Measurements from ENCODE around the gene CCDC184.
A peak's percentile ranks its signal among the peaks of the same experiment; 100 is the strongest.
"Not testable (repeated sequence)": the region's sequence is repeated elsewhere in the genome, so short reads cannot be mapped to it uniquely, and the experiment has no call there.

CCDC184 gene

DNA sequence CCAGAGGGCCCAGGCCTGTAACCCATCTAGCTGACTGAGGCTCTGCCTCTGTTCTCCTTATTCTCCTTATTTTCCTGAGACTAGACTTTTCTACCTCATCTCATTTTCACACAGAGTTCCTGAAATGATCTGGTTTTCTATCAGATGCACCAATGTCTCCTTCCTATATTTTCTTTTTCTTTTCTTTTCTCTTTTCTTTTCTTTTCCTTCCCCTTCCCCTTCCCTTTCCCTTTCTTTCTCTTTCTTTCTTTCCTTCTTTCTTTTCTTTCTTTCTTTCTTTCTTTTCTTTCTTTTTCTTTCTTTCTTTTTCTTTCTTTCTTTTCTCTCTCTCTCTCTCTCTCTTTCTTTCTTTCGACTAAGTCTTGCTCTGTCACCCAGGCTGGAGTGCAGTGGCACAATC, 3.0 kb upstream of the CCDC184 start:
- DNase-seq: no peak

DNA sequence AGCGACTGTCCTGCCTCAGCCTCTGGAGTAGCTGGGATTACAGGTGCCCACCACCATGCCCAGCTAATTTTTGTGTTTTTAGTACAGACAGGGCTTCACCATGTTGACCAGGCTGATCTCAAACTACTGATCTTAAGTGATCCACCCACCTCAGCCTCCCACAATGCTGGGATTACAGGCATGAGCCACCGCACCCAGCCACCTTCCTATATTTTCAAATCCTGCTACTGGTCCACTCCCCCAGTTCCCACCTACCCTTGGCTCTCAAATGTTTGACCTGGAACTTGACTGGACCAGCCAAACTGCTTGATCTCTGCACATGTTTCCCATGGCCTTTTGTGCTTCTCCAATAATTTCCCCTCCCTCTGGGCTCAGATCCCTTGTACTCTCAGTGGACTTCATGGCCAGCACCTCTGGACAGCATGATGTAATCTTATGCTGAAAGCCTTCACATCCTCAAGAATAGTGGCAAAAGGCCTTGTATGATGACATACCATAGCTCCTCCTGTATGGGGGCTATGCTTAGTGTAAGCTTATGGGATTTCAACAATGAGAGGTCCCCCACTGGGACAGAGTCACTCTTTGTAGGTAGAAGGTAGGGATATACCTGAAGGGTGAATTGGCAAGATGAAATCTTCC, 2.5 kb upstream of the CCDC184 start:
- DNase-seq: no peak

DNA sequence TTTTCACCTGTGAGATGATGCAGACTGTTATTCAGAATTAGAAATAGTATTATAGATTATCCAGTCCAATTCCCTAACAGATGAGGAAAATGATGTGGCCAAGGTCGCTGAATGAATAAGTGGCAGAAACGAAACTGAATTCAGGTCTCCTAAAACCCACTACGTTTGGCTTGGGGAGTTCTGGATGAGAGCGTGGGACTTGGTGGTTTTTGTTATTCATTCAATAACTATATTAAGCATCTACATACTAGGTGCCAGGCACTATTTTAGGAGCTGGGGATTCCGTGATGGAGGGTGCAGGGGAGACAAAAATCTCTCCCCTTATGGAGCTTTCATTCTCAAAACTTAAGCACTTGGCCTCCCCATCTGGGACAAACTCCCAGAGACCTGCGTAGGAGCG, 813 bp upstream of the CCDC184 start:
- DNase-seq: no peak

DNA sequence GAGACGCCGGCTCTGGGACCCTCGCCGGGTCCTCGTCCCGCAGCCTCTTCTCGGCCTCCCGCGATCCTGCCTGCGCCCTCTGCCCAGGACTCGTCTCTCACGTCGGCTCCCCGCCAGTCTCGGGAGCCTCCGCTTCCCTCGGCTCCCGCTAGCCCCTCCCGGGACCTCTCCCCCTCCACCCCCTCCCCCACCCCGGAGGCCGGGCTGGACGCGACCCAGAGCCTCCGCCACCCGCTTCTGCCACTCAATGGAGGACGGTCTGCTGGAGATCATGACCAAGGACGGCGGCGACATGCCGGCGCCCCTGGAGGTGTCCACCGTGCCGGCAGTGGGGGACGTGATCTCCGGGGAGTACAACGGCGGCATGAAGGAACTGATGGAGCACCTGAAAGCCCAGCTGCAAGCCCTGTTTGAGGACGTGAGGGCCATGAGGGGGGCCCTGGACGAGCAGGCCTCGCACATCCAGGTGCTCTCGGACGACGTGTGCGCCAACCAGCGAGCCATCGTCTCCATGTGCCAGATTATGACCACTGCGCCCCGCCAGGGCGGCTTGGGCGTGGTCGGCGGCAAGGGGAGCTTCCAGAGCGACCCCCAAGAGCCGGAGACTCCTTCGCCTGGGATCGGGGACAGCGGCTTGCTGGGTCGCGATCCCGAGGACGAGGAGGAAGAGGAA, 568 bp downstream of the CCDC184 start:
- DNase-seq: no peak

DNA sequence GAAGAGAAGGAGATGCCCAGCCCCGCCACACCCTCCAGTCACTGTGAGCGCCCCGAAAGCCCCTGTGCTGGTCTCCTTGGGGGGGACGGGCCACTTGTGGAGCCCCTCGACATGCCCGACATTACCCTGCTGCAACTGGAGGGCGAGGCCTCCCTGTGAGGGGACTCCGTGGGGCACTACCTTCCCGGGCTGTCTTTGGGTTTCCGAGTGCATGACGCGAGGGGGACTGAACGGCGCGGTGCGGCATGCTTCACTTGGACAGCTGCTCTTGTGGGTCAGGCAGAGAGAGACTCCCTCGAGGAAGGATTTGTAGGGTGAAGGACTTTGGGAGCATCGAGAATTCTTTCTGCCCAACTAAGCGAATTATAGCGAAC, 1.1 kb downstream of the CCDC184 start:
- no peak for DNase-seq

DNA sequence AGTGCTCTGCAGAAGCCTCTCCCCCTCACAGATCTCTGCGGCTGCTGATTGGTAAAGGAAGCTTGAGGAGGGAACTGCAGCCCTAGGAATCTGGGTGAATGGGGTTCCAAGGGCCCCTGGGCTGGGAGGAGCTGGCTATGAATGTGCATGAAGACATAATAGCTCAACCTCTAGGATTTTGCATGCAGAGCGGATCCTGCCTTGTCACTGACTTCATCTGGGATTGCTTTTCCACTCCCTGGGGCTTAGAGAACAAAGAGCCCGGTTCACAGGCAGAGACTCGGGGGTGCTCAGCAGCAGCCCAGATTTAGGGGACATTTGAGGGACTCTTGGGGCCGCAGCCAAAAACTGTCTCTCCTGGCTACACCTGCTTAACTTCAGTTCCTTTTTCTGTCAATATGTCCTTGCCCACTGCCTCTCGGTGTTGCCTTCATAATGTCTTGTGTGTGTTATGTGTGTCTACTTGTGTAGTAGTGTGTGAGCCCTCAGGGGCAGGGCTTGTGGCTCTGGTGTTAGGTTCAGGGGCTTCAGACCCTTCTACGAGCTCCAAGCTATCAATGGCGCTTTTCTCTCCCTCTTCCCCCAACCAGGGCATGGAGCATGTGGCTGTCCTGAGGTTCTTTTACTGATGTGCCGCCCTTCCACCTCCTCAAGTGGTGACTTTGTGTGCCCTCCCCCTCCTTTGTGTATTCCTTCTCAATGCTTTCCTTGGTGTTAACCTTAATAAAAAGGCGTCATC, 1.9 kb downstream of the CCDC184 start:
- no peak for DNase-seq

DNA sequence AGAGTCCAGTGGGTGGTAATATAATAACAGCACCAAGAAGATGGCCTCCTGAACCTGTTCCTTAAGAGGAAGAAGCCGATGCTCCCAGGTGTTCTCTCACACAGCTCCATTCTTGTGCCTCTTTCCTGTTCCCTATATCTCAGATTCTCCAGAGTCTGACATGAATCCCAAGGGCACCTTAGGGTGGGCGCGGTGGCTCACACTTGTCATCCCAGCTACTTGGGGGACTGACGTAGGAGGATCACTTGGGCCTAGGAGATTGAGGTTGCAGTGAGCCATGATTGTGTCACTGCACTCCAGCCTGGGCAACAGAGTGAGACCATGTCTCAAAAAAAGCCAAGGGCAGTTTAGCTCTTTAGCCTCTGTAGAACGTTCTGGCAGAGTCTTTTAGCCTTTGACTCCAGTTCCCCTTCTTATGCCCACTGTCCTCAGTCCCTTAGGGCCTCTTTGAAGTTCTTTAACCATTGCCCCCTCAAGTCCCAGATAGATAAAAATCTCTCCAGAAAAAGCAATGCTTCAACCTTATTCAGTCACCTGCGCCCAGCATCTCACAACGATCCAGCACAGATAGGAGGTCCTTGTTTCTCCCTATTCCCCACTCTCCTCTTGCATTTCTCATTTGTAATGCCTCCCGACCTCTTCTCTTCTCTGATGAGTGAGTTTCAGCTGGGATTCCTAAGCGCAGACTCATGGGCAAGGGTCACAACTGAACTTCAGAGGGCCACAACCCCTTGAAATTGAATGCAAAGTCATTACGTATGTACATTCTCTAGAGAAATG, 4.7 kb downstream of the CCDC184 start:
- DNase-seq: no peak

DNA sequence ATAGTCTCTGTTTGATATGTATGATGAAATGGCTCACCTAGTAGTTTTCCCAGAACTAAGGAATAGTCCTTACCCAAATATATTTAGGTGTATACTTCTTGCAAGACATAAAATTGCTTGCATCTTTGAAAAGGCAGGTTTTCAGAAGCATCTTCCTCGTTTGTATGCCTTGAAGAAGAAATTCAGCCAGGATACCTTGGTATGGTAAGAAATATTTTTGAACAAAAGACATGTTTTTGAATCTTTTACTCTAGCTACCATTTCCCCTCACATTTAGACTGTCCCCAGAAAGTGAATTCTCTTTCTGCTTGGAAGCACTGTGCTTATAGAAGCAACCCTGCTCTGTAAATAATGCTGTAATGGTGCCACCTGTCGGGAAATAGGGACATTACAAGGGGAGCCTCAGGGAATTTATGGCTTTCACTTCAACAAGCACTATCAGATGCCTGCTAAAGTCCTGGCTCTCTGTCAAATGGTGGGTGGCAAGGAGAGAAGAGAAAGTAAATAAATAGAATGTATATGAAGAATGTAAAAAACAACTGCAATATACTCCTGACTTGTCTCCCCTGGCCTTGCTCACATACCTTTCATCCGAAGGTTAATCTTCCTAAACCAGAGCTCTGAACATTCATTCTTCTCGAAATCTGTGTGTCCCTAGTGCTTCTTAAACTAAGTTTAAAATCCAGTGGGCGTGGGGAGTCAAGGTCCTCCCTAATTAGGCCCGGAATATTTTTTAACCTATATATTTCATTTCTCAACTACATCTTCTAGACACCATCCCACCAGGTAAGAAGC, 6.1 kb downstream of the CCDC184 start:
- peak; percentile 73 to 77 for DNase-seq

DNA sequence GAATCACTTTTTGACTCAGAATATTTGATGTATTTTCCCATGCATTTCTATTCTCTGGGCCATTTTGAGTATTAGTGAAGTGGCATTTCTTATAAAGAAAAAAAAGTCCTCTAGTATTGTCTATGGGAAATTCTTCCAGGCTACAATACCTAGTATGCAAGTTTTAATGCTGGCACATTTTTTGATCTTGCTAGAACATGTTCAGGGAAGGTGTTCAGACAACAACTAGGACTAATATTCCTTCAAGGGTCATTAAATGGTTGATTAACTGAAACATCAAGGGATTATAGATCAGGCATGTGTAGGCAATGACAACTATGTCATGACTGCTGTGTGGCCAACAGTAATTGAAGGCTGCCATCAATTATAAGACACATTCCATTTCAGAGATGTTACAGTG, 7.7 kb downstream of the CCDC184 start:
- DNase-seq: no peak

DNA sequence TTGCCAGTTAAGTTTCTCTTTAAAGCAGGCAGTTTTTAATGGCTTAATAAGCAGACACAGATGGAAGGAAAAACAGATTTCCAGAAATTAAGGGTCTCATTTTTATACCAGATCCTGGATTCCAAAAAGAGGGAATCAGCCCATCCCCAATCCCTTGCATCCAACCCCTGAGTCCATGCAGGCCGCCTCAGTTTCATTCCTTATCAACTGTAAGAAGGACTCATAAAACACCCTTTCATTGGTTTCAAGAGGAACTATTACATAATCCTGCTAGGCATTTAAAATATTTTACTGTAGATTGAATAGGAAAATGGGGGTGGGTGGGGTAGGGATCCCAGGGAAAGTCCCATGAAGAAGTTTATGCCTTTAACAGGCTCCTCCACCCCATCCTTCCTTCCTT, 9.4 kb downstream of the CCDC184 start:
- no peak for DNase-seq

DNA sequence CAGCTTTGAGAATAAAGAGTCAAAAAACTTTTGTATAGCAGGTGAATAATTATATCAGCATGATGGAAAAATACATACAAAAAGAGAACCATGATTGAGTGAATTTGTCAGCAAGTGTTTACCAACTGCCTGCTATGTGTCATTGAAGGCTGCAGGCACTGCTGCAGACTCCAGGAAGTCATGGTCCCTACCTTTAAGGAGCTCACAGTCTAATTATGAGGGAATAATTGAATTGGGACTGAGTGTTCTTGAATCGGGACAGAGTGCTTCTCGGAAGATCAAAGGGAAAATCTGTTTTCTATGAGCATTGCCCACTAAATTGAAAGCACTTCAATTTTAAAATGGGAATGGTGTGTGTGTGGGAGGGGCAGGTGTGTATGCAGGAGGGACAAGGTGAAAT, 10.2 kb downstream of the CCDC184 start:
- DNase-seq: no peak

DNA sequence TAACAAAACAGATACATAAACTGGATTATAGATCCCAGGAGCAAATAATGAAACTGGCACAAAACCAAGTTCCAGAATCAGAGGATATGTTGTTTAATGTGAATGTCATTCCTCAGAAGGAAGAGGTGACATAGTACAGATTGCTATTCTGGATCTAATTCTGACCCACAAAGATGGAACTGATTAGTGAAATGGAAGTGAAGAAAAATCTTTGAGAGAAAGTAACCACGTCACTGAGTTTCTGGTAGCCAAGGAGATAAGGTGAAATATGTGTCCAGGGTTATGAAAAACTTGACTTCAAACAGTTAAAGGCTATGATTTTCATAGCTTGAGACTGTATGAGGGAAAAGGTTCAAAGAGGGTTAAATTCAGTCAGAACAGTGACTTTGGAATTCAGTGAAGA, 11.4 kb downstream of the CCDC184 start:
- DNase-seq: no peak

DNA sequence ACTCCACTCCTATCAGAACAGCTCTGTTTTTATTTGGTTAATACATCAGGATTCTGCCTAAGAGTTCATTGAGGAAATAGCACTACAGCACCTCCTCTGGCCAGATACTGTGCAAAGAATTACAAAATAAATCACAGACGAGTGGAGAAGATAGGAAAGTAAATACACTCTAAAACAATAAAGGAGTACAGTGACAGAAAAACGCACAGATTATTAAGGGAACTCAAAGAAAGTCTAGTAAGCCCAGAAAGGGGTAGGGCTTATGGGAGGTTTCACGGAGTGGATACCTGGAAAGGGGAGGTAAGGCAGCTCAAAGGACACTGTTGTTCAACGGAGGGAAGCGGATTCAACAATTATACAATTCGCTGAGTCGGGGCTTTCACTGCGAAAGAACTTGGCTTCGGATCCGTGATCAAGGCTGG, 14.1 kb downstream of the CCDC184 start:
- DNase-seq: peak; percentile 45 to 60

DNA sequence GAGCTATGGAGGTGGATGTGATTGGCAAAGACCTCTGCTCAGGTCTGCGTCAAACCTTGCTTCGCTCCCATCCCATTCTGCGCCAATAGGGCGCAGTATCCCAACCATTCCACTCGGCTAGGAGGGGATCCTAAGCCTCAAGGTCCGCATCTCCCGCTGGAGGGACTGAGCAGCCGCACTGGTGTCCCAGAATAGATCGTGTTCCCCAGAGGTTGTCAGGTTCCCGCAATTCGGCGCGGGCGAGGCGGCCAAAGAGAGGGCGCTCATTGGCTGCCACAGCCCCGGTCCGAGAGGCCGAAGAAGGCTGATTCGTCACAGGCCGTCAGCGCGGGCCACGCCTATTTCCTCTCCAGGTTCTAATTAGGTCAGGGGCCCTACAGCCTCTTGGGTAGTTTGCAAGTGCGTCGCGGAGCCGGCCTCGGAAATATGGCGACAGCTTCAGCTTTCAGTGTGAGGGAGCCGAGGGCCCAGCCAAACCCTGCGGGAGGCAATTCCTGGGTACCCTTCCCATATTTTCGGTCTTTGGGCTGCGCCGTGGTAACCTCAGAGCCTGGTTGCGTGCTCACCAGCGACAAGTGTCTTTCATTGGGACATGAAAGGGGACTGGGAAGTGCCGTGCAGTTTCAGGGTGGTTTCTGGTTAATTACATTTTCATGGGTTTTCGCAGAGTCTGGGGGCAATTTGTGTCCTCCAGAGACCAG, 14.7 kb downstream of the CCDC184 start:
- DNase-seq: peak; percentile 92 to 93

DNA sequence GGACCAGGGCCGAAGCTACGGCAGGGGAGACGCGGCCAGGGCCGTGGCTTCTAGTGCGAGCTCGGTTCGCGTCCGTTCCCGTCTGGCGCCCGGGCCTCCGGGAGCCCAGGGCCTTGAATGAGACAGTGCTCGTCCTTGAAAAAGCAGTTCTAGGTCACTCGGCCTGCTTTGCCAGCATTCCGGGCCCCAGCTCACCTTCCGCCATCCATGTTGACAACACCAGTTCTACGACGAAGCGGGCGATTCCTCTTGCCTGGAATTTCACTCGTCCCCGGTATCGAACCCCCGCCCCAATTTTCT, 15.2 kb downstream of the CCDC184 start:
- DNase-seq: no peak

DNA sequence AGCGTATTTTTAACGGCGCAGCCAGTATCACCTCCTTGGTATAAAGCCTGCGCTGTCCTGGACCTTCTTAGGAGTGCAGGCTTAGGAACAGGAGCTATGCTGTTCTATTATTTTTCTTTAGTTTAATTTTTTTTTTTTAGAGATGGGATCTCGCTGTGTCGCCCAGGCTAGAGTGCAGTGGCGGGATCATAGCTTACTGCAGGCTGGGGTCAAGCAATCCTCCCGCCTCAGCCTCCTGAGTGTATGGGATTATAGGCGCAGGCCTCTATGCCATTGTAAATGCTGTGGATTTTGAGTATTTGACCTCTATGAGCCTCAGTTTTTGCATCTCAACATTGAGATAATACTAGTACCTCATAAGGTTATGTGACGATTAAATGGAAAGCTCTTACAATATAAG, 15.5 kb downstream of the CCDC184 start:
- no peak for DNase-seq

DNA sequence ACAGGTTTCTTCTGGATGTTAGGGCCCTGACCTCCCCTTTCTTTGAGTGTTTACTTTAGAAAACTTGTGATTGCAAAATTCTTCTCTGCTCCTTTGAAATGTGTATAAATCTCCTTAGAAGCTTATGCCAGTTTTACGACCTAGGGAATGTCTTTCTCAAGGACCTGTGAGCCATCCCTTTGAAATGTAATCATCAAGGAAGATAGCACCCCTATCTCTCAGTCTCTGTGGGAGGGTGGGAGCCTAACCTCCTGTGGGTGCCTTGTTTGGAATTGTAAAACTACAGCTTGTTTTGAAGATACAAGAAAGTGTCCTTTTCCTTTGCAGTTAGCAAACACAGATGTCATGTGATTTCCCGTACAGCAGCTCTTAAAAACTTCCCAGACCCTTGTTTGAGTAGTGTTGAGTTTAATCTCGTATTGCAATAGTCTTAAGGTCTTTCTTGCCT, 16.4 kb downstream of the CCDC184 start:
- DNase-seq: no peak

DNA sequence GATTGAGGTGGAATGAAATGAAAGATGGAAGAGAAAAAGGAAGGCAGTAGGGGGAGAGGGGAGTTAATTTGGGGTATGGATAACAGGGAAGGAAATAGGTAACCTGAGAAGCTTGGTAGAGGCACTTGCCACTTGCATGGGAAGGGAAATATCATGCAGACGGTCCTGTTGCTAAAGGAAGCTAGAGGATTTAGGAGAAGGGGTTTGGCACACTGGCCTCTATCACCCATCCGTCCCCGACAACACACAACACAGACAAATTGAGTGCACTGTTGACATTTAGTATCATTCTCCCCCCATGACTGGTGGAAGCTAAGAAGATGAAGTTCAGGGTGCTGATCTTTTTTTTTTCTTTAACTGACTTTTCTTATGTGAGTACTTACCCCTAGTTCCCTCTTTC, 17.6 kb downstream of the CCDC184 start:
- DNase-seq: no peak

DNA sequence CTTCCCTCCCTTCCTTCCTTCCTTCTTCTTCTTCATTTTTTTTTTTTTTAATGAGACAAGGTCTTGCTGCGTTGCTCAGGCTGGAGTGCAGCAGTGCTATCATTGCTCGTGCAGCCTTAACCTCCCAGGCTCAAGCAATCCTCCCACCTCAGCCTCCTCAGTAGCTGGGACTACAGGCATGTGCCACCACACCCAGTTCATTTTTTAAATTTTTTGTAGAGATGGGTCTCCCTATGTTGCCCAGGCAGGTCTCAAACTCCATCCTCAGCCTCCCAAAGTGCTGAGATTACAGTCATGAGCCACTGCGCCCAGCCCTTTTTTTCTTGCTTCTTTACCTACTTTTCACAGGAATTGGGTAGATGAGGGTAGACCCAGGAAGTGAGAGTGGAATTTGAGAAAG, 18.1 kb downstream of the CCDC184 start:
- DNase-seq: no peak

DNA sequence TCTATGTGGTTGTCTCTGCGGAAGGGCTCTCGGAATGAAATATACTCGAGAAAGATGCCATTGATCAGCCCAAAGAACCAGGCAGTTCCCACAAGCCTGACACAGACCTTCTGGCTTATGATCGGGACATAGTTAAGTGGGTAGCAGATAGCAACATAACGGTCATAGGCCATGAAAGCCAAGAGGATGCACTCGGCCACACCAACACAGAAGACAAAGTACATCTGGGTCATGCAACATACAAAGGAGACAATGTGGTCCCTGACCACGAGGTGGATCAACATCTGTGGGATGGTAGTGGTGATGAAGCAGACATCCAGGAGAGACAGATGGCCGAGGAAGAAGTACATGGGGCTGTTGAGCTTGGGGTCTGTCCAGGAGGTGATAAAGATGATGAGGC, 19.3 kb downstream of the CCDC184 start:
- DNase-seq: no peak

DNA sequence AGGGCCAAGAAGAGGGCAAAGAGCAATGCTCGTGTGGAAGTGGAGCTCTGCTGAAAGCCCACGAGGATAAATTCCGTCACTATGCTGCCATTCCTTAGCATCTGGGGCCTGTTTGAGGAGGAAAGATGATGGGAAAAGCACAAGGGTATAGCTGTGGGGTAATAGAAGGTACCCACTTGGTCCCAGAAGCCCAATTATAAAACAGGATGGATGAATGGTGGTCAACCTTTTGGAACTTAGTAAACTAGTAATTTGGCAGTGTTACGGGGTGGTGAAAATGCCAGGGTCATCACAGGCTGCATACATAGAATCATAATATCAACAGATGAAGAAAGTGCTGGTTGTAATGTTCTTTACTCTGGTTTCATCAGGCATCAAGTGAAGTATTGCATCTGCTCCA, 19.7 kb downstream of the CCDC184 start, which contains the start of gene OR10AD1:
OR10AD1 (minus strand) TSS at position 101 of the 400 bp plus-strand sequence; CDS start at position 101, 0 bp downstream.
- no peak for DNase-seq

DNA sequence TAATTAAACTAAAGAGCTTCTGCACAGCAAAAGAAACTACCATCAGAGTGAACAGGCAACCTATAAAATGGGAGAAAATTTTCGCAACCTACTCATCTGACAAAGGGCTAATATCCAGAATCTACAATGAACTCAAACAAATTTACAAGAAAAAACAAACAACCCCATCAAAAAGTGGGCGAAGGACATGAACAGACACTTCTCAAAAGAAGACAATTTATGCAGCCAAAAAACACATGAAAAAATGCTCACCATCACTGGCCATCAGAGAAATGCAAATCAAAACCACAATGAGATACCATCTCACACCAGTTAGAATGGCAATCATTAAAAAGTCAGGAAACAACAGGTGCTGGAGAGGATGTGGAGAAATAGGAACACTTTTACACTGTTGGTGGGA, 26.1 kb downstream of the CCDC184 start:
- DNase-seq: not testable (repeated sequence)
